OCI-LY7 (cell line): ENCODE results near the gene GGA1.

Experiments used
- CTCF ChIP-seq: fragments of 200-600 bp; sonication (generic); conservative IDR thresholded peaks from 2 replicates; pipeline ENCODE4 v1.5.1; 2014; ENCODE audit warnings: mild to moderate bottlenecking, antibody characterized with exemption, low read length, moderate library complexity, mixed read lengths
- EZH2phosphoT487 ChIP-seq: fragments of 200-600 bp; sonication (generic); IDR thresholded peaks from 2 replicates; pipeline ENCODE4 v1.6.1; 2018; ENCODE audit warnings: low read depth, borderline replicate concordance, mild to moderate bottlenecking, mixed run types, antibody characterized with exemption, low read length, moderate library complexity, mixed read lengths

GRCh38 chr22:37628830-37629229 is 20.2 kb downstream of the GGA1 start:
- no peak for TF ChIP-seq CTCF
- TF ChIP-seq EZH2phosphoT487, result no peak
